OCI-LY1 (cell line): ENCODE results near the gene TLE3.

Experiments used
- H2AFZ ChIP-seq: fragments of 200-600 bp; sonication (generic), shearing (Covaris generic); 2 replicates; pipeline ENCODE4 v1.6.0; 2014; ENCODE audit warnings: antibody characterized with exemption, mild to moderate bottlenecking, low read length
- H3F3A ChIP-seq: fragments of 200-600 bp; sonication (generic), shearing (Covaris generic); 2 replicates; pipeline ENCODE4 v1.6.0; 2014; ENCODE audit warnings: mild to moderate bottlenecking, antibody characterized with exemption, low read length, moderate library complexity; ENCODE audit not compliant: insufficient read depth
- H3K27ac ChIP-seq: fragments of 200-600 bp; sonication (generic); 2 replicates; pipeline ENCODE4 v1.5.1; 2014; ENCODE audit warnings: low read length, mixed run types, mild to moderate bottlenecking, low read depth; ENCODE audit not compliant: poor library complexity, severe bottlenecking
- H3K27me3 ChIP-seq: fragments of 200-600 bp; sonication (generic); 2 replicates; pipeline ENCODE4 v1.6.0; 2014; ENCODE audit warnings: antibody characterized with exemption, mild to moderate bottlenecking, low read length, moderate library complexity; ENCODE audit not compliant: insufficient read depth
- H3K36me3 ChIP-seq: fragments of 200-600 bp; sonication (generic); 2 replicates; pipeline ENCODE4 v1.6.1; 2014; ENCODE audit warnings: mild to moderate bottlenecking, antibody characterized with exemption, low read length, moderate library complexity, mixed read lengths; ENCODE audit not compliant: insufficient read depth
- H3K4me1 ChIP-seq: fragments of 200-600 bp; sonication (generic); 2 replicates; pipeline ENCODE4 v1.5.1; 2014; ENCODE audit warnings: mild to moderate bottlenecking, low read length, moderate library complexity; ENCODE audit not compliant: insufficient read depth, severe bottlenecking
- H3K4me2 ChIP-seq: fragments of 200-600 bp; sonication (generic), shearing (Covaris generic); 2 replicates; pipeline ENCODE4 v1.6.1; 2014; ENCODE audit warnings: low read length
- H3K4me3 ChIP-seq: fragments of 200-600 bp; sonication (generic); 2 replicates; pipeline ENCODE4 v1.5.1; 2014; ENCODE audit warnings: low read length, low read depth, mild to moderate bottlenecking, mixed read lengths; ENCODE audit not compliant: poor library complexity, severe bottlenecking
- H3K79me2 ChIP-seq: fragments of 200-600 bp; shearing (Covaris generic); 2 replicates; pipeline ENCODE4 v1.6.1; 2016; ENCODE audit warnings: mixed run types, low read length, mixed read lengths; ENCODE audit not compliant: insufficient read depth
- H3K9ac ChIP-seq: fragments of 200-600 bp; sonication (generic), shearing (Covaris generic); 2 replicates; pipeline ENCODE4 v1.6.1; 2014; ENCODE audit warnings: mild to moderate bottlenecking, low read length, mixed read lengths
- H3K9me2 ChIP-seq: fragments of 200-600 bp; sonication (generic), shearing (Covaris generic); 2 replicates; pipeline ENCODE4 v1.6.1; 2014; ENCODE audit warnings: low read depth, mild to moderate bottlenecking, low read length, mixed read lengths
- H3K9me3 ChIP-seq: fragments of 200-600 bp; shearing (Covaris generic); 2 replicates; pipeline ENCODE4 v1.6.1; 2014; ENCODE audit warnings: low read length, mixed read lengths
- H4K20me1 ChIP-seq: fragments of 200-600 bp; sonication (generic), shearing (Covaris generic); 2 replicates; pipeline ENCODE4 v1.6.0; 2016; ENCODE audit warnings: mild to moderate bottlenecking, low read length; ENCODE audit not compliant: insufficient read depth
- EZH2 ChIP-seq: fragments of 200-600 bp; sonication (generic), shearing (Covaris generic); IDR thresholded peaks from 2 replicates; pipeline ENCODE4 v1.8.0; 2017; ENCODE audit warnings: borderline replicate concordance, mixed run types, mild to moderate bottlenecking, antibody characterized with exemption, low read length, moderate library complexity, mixed read lengths
- TF ChIP-seq, protein P1 (sequence below): fragments of 200-600 bp; sonication (generic), shearing (Covaris generic); IDR thresholded peaks from 2 replicates; pipeline ENCODE4 v1.5.1; 2017; ENCODE audit warnings: mild to moderate bottlenecking, antibody characterized with exemption, low read length, moderate library complexity, mixed read lengths

The TLE3 gene

DNA sequence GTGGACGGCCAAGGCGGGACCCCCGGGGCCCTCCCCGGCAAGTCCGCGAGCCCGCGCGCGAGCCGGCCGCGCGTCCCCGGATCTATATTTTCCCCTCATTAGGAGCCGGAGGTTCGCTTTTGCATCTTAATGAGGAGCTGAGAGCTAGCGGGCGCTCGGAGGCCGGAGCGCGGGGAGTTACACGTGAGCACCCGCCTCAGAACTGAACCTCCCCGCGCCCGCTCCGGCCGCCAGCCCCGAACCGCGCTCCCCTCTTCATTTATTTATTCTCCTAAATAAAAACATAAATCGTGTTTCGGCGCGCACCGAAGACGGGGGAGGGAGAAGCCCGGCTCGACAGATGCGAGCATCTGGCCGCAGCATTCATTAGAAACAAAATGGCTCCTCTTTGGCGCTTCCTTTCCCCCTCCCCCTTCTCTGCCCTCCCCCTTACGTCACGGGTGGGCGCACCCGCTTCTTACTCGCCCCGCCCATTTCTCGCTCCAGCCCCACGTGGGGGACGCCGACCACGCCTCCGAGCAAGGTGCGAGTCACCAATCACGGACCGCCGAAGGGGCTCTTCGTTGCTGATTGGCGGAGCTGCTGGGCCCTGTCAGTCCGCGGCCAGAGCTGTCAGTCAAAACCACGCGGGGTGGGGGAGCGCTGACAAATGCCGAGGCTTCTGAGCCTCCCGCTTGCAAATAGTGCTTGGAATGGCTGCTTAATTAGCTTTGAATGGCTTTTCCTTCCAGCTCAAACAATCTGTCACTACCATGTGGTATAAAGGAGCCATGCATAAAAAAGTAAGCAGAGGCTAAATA lies 1.6 kb upstream of the TLE3 start:
- Histone ChIP-seq H3K79me2 (peaks cover 29% of the 10 kb centered on the region), H3K9me3 (no peaks in the 10 kb centered on the region), H3K9me2 (no peaks in the 10 kb centered on the region), H3K4me1 (peaks cover 39% of the 10 kb centered on the region), H3K36me3 (peaks cover 23% of the 10 kb centered on the region), H3K9ac (peak overlapping the region; percentile 70), H3K4me3 (peak overlapping the region; percentile 87), H3K4me2 (peak overlapping the region; percentile 77), H3K27me3 (no peaks in the 10 kb centered on the region; the same call in 1 of the 2 replicates), H3K27ac (peak overlapping the region; percentile 77), H2AFZ (no peak overlapping the region), H4K20me1 (no peaks in the 10 kb centered on the region), H3F3A (0 out of 2 replicates have a peak, but pooled peaks cover 5% of the 10 kb centered on the region)
- TF ChIP-seq, protein P1, sequence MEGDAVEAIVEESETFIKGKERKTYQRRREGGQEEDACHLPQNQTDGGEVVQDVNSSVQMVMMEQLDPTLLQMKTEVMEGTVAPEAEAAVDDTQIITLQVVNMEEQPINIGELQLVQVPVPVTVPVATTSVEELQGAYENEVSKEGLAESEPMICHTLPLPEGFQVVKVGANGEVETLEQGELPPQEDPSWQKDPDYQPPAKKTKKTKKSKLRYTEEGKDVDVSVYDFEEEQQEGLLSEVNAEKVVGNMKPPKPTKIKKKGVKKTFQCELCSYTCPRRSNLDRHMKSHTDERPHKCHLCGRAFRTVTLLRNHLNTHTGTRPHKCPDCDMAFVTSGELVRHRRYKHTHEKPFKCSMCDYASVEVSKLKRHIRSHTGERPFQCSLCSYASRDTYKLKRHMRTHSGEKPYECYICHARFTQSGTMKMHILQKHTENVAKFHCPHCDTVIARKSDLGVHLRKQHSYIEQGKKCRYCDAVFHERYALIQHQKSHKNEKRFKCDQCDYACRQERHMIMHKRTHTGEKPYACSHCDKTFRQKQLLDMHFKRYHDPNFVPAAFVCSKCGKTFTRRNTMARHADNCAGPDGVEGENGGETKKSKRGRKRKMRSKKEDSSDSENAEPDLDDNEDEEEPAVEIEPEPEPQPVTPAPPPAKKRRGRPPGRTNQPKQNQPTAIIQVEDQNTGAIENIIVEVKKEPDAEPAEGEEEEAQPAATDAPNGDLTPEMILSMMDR: no peak
- TF ChIP-seq EZH2: no peak

DNA sequence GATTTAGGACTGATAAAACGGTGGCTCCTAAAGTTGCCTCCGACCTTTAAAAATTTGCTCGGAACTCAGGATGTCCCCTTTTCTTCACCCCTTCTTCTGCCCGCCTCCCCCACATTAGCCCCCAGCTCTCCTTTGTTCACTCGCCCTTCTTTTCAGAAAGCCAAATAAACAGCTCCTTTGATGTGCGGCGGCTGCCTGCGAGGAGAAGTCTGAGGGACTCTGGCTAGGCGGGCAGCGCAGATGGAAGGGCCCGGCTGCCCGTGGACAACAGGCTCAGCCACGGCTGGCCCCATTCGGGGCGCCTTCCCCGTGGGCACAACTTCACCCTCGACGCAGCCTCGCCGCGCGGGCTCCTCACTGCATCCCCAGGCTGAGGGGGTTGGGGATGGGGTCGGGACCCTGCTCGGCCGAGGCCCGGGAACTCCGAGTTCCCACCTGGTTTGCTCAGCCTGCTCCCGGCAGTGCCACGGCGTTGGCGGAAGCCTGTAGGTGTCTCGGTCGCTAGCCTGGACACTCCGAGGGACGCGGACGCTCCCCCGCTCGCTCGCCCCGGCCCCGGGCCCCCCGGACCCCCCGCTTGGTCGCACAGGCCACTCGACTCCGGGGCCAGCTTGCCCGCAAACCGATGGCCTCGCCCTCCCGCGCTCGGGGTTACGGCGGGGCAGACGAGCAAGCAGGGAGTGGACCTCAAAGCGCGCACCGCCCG lies 897 bp upstream of the TLE3 start:
- Histone ChIP-seq H3K9ac (peak overlapping the region; percentile 70), H2AFZ (no peak overlapping the region), H3K27me3 (no peaks in the 10 kb centered on the region), H3K79me2 (peaks cover 36% of the 10 kb centered on the region), H3K27ac (peak overlapping the region; percentile 77), H3K4me1 (peaks cover 46% of the 10 kb centered on the region), H3F3A (0 out of 2 replicates have a peak, but pooled peaks cover 5% of the 10 kb centered on the region), H3K4me2 (peak overlapping the region; percentile 77), H3K4me3 (peak overlapping the region; percentile 87), H3K9me2 (no peaks in the 10 kb centered on the region), H3K9me3 (no peaks in the 10 kb centered on the region), H3K36me3 (peaks cover 30% of the 10 kb centered on the region), H4K20me1 (no peaks in the 10 kb centered on the region)
- TF ChIP-seq, protein P1: no peak
- TF ChIP-seq EZH2: no peak

- peaks cover 51% of the 10 kb centered on the region for H3K4me1 ChIP-seq
- TF ChIP-seq, protein P1: no peak
- no peak for TF ChIP-seq EZH2
- H3K9me2 ChIP-seq: no peaks in the 10 kb centered on the region
- no peak overlapping the region for H2AFZ ChIP-seq
- H3K9me3 ChIP-seq: no peaks in the 10 kb centered on the region
- 0 out of 2 replicates have a peak, but pooled peaks cover 5% of the 10 kb centered on the region for H3F3A ChIP-seq
- H4K20me1 ChIP-seq: no peaks in the 10 kb centered on the region
- peak overlapping the region; percentile 77 for H3K4me2 ChIP-seq
- H3K4me3 ChIP-seq: peak overlapping the region; percentile 87
- H3K27me3 ChIP-seq: no peaks in the 10 kb centered on the region
- peaks cover 35% of the 10 kb centered on the region for H3K36me3 ChIP-seq
- H3K79me2 ChIP-seq: peaks cover 41% of the 10 kb centered on the region
- peak overlapping the region; percentile 77 for H3K27ac ChIP-seq
- H3K9ac ChIP-seq: peak overlapping the region; percentile 70
Observed at GRCh38 chr15:70098153-70098460, 390 bp upstream of the TLE3 start.
